Breast epithelium (tissue), 3 donors: ENCODE measurements around the gene HPCAL1.

Source experiments
- POLR2AphosphoS5 ChIP-seq, 3 donors: sonication (generic); formaldehyde crosslinking; IDR thresholded peaks; one replicate each; pipeline ENCODE4 v1.6.1; 2017; ENCODE audit warnings: antibody characterized with exemption in 3 of 3
- TF ChIP-seq, protein P1 (sequence below), 3 donors: fragments of 450-650 bp; IDR thresholded peaks; one replicate each; pipeline ENCODE4 v1.5.1; 2016 to 2017; ENCODE audit warnings: antibody characterized with exemption in 3 of 3, mild to moderate bottlenecking in 3 of 3, moderate library complexity in 3 of 3

DNA sequence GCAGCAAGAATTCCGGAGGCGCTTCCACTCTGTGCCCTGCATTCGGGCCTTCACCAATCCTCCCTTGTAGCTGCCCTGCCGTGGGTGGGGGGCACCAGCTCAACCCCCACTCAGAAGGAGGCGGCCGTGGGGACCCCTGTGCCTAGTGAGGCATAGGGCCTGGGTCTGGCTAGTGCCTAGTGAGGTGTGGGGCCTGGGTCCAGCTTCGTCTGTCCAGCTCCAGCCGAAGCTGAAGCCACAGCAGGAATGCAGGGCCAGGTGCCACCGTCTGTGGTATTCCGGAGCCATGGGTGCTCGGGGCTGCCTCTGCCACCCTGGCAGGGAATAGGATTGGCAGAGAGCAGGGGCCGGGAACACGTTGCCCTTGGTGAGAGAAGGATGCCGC lies 133.1 kb downstream of the HPCAL1 start:
- TF ChIP-seq, protein P1, sequence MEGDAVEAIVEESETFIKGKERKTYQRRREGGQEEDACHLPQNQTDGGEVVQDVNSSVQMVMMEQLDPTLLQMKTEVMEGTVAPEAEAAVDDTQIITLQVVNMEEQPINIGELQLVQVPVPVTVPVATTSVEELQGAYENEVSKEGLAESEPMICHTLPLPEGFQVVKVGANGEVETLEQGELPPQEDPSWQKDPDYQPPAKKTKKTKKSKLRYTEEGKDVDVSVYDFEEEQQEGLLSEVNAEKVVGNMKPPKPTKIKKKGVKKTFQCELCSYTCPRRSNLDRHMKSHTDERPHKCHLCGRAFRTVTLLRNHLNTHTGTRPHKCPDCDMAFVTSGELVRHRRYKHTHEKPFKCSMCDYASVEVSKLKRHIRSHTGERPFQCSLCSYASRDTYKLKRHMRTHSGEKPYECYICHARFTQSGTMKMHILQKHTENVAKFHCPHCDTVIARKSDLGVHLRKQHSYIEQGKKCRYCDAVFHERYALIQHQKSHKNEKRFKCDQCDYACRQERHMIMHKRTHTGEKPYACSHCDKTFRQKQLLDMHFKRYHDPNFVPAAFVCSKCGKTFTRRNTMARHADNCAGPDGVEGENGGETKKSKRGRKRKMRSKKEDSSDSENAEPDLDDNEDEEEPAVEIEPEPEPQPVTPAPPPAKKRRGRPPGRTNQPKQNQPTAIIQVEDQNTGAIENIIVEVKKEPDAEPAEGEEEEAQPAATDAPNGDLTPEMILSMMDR (IDR thresholded peaks at IDR 0.05) = no peak
- TF ChIP-seq POLR2AphosphoS5 (IDR thresholded peaks at IDR 0.05) = no peak
